ENCODE results near the gene TTC38.
A peak's percentile ranks its signal among the peaks of the same experiment; 100 is the strongest.

TTC38 gene

GRCh38 chr22:46280063-46280817 is 12.4 kb downstream of the TTC38 start:
- no peak for DNase-seq

GRCh38 chr22:46280999-46281623 is 13.3 kb downstream of the TTC38 start:
- DNase-seq, result no peak

GRCh38 chr22:46281866-46282678 is 14.3 kb downstream of the TTC38 start:
- no peak for DNase-seq

GRCh38 chr22:46286006-46286405 is 18.2 kb downstream of the TTC38 start:
- DNase-seq, result no peak

- no peak for DNase-seq
Measured at GRCh38 chr22:46286941-46287872, 19.4 kb downstream of the TTC38 start.

- DNase-seq, result no peak
Measured at GRCh38 chr22:46287873-46288751, 20.3 kb downstream of the TTC38 start.

GRCh38 chr22:46288846-46289243 is 21.0 kb downstream of the TTC38 start:
- no peak for DNase-seq

GRCh38 chr22:46289244-46289891 is 21.6 kb downstream of the TTC38 start:
- no peak for DNase-seq

GRCh38 chr22:46290121-46290842 is 22.5 kb downstream of the TTC38 start:
- no peak for DNase-seq

- DNase-seq, result peak; percentile 66
Measured at GRCh38 chr22:46290843-46291785, 23.3 kb downstream of the TTC38 start.

- no peak for DNase-seq
Measured at GRCh38 chr22:46292173-46292572, 24.4 kb downstream of the TTC38 start.

GRCh38 chr22:46292732-46293131 is 24.9 kb downstream of the TTC38 start:
- DNase-seq, result no peak

GRCh38 chr22:46293577-46294260 is 25.9 kb downstream of the TTC38 start:
- DNase-seq, result no peak

- no peak for DNase-seq
Measured at GRCh38 chr22:46294784-46295183, 27.0 kb downstream of the TTC38 start.

- no peak for DNase-seq
Measured at GRCh38 chr22:46295277-46295971, 27.6 kb downstream of the TTC38 start.

GRCh38 chr22:46296257-46297150 is 28.7 kb downstream of the TTC38 start, which contains the start of gene GTSE1:
GTSE1 (plus strand) TSS chr22:46296870; CDS start chr22:46297401, 531 bp downstream.
- DNase-seq, result peak; percentile 96

Measured in NCI-H146 (cell line).